Loucy (cell line): ENCODE measurements around the gene APOO.
"Not testable (repeated sequence)": the region's sequence is repeated elsewhere in the genome, so short reads cannot be mapped to it uniquely, and the experiment has no call there.

Experiments
- H2AFZ ChIP-seq: fragments of 200-600 bp; sonication (generic); 2 replicates; pipeline ENCODE4 v1.6.0; 2016; ENCODE audit warnings: antibody characterized with exemption, mild to moderate bottlenecking, low read length, moderate library complexity
- H3F3A ChIP-seq: fragments of 200-600 bp; 2 replicates; pipeline ENCODE4 v1.6.0; 2016; ENCODE audit warnings: antibody characterized with exemption, low read depth, mild to moderate bottlenecking
- H3K27me3 ChIP-seq: fragments of 200-600 bp; sonication (generic); 2 replicates; pipeline ENCODE4 v1.6.1; 2014; ENCODE audit warnings: low read length, mild to moderate bottlenecking; ENCODE audit not compliant: insufficient read depth, poor library complexity, severe bottlenecking
- H3K36me3 ChIP-seq: fragments of 200-600 bp; sonication (generic); 2 replicates; pipeline ENCODE4 v1.6.1; 2016; ENCODE audit warnings: low read length; ENCODE audit not compliant: insufficient read depth
- H3K4me1 ChIP-seq: fragments of 200-600 bp; sonication (generic); 2 replicates; pipeline ENCODE4 v1.5.1; 2014; ENCODE audit warnings: low read length, mild to moderate bottlenecking; ENCODE audit not compliant: insufficient read depth, poor library complexity, severe bottlenecking
- H3K4me2 ChIP-seq: fragments of 200-600 bp; sonication (generic); 2 replicates; pipeline ENCODE4 v1.6.0; 2014; ENCODE audit warnings: antibody characterized with exemption, low read length, low read depth, mild to moderate bottlenecking; ENCODE audit not compliant: poor library complexity, severe bottlenecking
- H3K4me3 ChIP-seq: fragments of 200-600 bp; sonication (generic); 2 replicates; pipeline ENCODE4 v1.5.1; 2014; ENCODE audit warnings: low read length, mild to moderate bottlenecking, mixed read lengths; ENCODE audit not compliant: poor library complexity, severe bottlenecking
- H3K79me2 ChIP-seq: fragments of 200-600 bp; sonication (generic); 2 replicates; pipeline ENCODE4 v1.6.1; 2014; ENCODE audit warnings: low read length; ENCODE audit not compliant: insufficient read depth
- H3K9ac ChIP-seq: fragments of 200-600 bp; sonication (generic); 2 replicates; pipeline ENCODE4 v1.6.0; 2014; ENCODE audit warnings: mild to moderate bottlenecking, low read depth, low read length, moderate library complexity; ENCODE audit not compliant: poor library complexity, severe bottlenecking
- H3K9me2 ChIP-seq: fragments of 200-600 bp; sonication (generic); replicated peaks from 2 replicates; pipeline ENCODE4 v1.6.1; 2016; ENCODE audit warnings: low read depth, low read length, mixed read lengths
- H3K9me3 ChIP-seq: fragments of 200-600 bp; sonication (generic); 2 replicates; pipeline ENCODE4 v1.6.1; 2014; ENCODE audit warnings: mild to moderate bottlenecking, antibody characterized with exemption, low read length, low read depth; ENCODE audit not compliant: insufficient read depth
- H4K20me1 ChIP-seq: fragments of 200-600 bp; sonication (generic); 2 replicates; pipeline ENCODE4 v1.6.0; 2014; ENCODE audit warnings: antibody characterized with exemption, low read length, mild to moderate bottlenecking; ENCODE audit not compliant: insufficient read depth, poor library complexity, severe bottlenecking
- EZH2phosphoT487 ChIP-seq: fragments of 200-600 bp; IDR thresholded peaks from 2 replicates; pipeline ENCODE4 v1.6.1; 2018; ENCODE audit warnings: antibody characterized with exemption, mild to moderate bottlenecking, moderate library complexity, borderline replicate concordance
- TF ChIP-seq, protein P1 (sequence below): fragments of 200-600 bp; sonication (generic); conservative IDR thresholded peaks from 2 replicates; pipeline ENCODE4 v1.5.1; 2014; ENCODE audit warnings: mild to moderate bottlenecking, antibody characterized with exemption, low read length

Gene APOO

DNA sequence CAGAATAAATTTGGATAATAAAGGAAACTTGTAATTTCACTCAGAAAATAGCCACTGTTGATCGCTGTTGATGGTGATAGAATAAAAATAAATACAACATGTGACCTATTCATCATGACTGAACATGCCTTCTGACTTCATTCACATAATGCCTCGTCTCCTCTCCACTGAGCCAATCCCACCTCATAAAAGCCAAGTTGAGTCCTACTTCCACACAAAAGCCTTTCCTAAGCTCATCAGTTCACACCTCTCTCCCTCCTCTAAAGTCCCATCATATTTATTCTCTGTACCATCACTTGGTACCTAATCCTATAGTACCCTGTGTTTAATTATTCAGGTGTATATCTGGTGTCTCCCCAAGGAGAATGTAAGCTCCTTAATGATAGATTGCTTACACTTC, 37.7 kb downstream of the APOO start:
- no peak overlapping the region for H3K4me3 ChIP-seq
- TF ChIP-seq, protein P1, sequence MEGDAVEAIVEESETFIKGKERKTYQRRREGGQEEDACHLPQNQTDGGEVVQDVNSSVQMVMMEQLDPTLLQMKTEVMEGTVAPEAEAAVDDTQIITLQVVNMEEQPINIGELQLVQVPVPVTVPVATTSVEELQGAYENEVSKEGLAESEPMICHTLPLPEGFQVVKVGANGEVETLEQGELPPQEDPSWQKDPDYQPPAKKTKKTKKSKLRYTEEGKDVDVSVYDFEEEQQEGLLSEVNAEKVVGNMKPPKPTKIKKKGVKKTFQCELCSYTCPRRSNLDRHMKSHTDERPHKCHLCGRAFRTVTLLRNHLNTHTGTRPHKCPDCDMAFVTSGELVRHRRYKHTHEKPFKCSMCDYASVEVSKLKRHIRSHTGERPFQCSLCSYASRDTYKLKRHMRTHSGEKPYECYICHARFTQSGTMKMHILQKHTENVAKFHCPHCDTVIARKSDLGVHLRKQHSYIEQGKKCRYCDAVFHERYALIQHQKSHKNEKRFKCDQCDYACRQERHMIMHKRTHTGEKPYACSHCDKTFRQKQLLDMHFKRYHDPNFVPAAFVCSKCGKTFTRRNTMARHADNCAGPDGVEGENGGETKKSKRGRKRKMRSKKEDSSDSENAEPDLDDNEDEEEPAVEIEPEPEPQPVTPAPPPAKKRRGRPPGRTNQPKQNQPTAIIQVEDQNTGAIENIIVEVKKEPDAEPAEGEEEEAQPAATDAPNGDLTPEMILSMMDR = no peak
- TF ChIP-seq EZH2phosphoT487 = no peak
- H4K20me1 ChIP-seq = no peaks in the 10 kb centered on the region
- no peaks in the 10 kb centered on the region for H3F3A ChIP-seq
- H2AFZ ChIP-seq = no peak overlapping the region
- no peaks in the 10 kb centered on the region for H3K36me3 ChIP-seq
- no peaks in the 10 kb centered on the region for H3K4me1 ChIP-seq
- H3K9me2 ChIP-seq = no peaks in the 10 kb centered on the region
- no peak overlapping the region for H3K9ac ChIP-seq
- no peak overlapping the region for H3K4me2 ChIP-seq
- H3K27me3 ChIP-seq = no peaks in the 10 kb centered on the region
- H3K9me3 ChIP-seq = no peaks in the 10 kb centered on the region
- no peaks in the 10 kb centered on the region for H3K79me2 ChIP-seq

DNA sequence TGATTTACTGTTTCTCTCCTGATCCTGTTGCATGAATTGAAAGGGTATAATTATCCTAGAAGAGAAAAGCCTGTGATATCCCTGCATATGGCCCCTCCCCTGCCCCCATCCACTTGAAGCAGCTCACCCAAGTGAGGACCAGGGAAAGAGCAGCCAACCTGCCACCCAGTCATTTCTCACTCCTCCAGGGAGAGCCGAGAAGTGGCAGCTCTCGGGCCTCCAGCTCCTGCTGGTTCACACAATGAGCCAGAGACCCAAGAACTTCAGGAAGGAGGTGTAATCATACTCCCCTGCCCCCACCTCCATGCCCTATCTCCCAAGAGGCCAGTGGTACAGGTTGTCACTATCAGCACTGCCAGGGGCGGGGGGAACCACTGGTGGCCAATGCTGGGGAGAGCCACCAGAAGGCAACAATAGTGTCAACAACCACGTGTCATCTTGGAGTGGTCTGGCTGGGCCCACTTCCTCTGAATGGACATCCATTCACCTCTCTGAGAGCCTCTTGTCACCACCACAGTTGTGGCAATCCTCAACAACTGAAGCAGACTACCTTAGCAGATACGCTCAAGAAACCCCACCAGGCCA, 42.9 kb downstream of the APOO start:
- no peaks in the 10 kb centered on the region for H3K9me2 ChIP-seq
- no peaks in the 10 kb centered on the region for H3K4me1 ChIP-seq
- no peaks in the 10 kb centered on the region for H3K9me3 ChIP-seq
- no peaks in the 10 kb centered on the region for H3F3A ChIP-seq
- H3K9ac ChIP-seq = no peak overlapping the region
- H3K79me2 ChIP-seq = no peaks in the 10 kb centered on the region
- H3K27me3 ChIP-seq = no peaks in the 10 kb centered on the region
- no peak for TF ChIP-seq EZH2phosphoT487
- TF ChIP-seq, protein P1 = no peak
- H2AFZ ChIP-seq = no peak overlapping the region
- H3K4me2 ChIP-seq = no peak overlapping the region
- no peak overlapping the region for H3K4me3 ChIP-seq
- no peaks in the 10 kb centered on the region for H4K20me1 ChIP-seq
- H3K36me3 ChIP-seq = no peaks in the 10 kb centered on the region

DNA sequence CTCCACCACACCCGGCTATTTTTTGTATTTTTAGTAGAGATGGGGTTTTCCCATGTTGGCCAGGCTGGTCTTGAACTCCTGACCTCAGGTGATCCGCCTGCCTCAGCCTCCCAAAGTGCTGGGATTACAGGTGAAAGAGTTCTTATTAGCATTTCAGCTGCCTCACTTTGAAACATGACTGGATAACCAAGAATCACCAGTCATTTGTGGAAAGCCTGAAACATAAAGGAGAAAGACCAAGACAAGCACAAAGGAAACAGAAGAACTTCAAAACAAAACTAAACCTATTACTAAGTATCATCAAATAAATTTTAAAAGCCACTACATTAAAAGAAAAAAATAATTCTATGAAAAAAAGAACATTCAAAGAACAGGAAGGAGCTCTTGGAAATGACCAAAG, 45.8 kb downstream of the APOO start:
- H3K9ac ChIP-seq, H3K4me2 ChIP-seq, H3K9me3 ChIP-seq, H3K27me3 ChIP-seq, H3F3A ChIP-seq, H3K4me3 ChIP-seq, H3K79me2 ChIP-seq, H2AFZ ChIP-seq, H3K4me1 ChIP-seq, H3K36me3 ChIP-seq, H4K20me1 ChIP-seq, H3K9me2 ChIP-seq: not testable (repeated sequence)

DNA sequence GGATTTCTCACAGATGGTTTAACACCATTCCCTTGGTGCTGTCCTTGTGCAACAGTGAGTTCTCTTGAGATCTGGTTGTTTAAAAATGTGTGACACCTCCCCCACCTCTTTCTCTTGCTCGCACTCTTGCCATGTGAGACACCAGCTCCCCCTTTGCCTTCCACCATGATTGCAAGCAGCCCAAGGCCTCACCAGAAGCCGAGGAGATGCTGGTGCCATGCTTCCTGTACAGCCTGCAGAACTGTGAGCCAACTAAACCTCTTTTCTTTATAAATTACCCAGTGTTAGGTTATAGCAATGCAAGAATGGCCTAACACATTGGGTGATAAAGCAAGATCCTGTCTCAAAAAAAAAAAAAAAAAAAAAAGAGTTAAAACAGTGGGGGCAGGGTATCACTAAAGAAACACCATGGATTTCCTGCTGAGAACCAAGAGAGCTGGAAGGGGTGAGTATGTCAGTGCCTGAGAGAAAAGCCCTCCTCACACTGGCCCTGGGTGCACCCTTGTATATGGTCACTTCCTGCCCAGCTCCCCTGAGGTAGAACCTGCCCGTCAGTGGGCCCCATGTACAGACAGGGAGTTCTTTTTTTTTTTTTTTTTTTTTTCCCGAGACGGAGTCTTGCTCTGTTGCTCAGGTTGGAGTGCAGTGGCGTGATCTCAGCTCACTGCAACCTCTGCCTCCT, 46.4 kb downstream of the APOO start:
- Histone ChIP-seq H4K20me1 (no peaks in the 10 kb centered on the region), H3K36me3 (no peaks in the 10 kb centered on the region), H3K9ac (no peak overlapping the region), H3F3A (no peaks in the 10 kb centered on the region), H3K4me2 (no peak overlapping the region), H3K4me3 (no peak overlapping the region), H2AFZ (no peak overlapping the region), H3K4me1 (no peaks in the 10 kb centered on the region), H3K9me3 (no peaks in the 10 kb centered on the region), H3K9me2 (no peaks in the 10 kb centered on the region), H3K79me2 (no peaks in the 10 kb centered on the region), H3K27me3 (no peaks in the 10 kb centered on the region)
- TF ChIP-seq, protein P1 = no peak
- no peak for TF ChIP-seq EZH2phosphoT487

DNA sequence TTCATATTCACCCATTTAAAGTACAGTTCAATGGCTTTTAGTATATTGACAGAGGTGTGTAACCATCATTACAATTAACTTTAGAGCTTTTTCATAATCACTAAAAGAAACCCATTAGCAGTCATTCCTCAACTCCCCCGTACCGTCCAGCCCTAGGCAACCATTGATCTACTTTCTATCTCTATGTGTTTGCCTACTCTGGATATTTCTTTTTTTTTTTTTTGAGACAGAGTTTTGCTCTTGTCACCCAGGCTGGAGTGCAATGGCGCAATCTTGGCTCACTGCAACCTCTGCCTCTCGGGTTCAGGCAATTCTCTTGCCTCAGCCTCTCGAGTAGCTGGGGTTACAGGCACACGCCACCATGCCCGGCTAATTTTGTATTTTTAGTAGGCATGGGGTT, 48.5 kb downstream of the APOO start:
- not testable (repeated sequence) for H3K4me3 ChIP-seq, H2AFZ ChIP-seq, H3F3A ChIP-seq, H3K36me3 ChIP-seq, H3K27me3 ChIP-seq, H3K9ac ChIP-seq, H3K4me1 ChIP-seq, H3K79me2 ChIP-seq, H3K9me3 ChIP-seq, H3K9me2 ChIP-seq, H4K20me1 ChIP-seq, H3K4me2 ChIP-seq
